Measurements from ENCODE around the gene RIMS4.

GRCh38 chr20:44839481-44839880, 29.1 kb upstream of the RIMS4 start:
- TF ChIP-seq CTCF (IDR thresholded peaks at IDR 0.05; ENCODE audit: borderline replicate concordance, extremely low read depth, low read length, poor library complexity, severe bottlenecking): no peak
- TF ChIP-seq EZH2 (IDR thresholded peaks at IDR 0.05; ENCODE audit: borderline replicate concordance, low read depth, low read length, severe bottlenecking): no peak

Data from DND-41 (cell line).